ENCODE measurements around the gene ADCY4. TPM values are rescaled to one million over a fixed set of nuclear protein-coding genes. Genes with fewer than 3 reads are reported as not detected.
A peak's percentile ranks its signal among the peaks of the same experiment; 100 is the strongest.

Gene ADCY4
- total and polyA plus RNA-seq, 2 of the 13 experiments (the other 11 are each of a cell fraction or from before 2014, with no cell fraction given) = 0.03 TPM; not detected in 1

DNA sequence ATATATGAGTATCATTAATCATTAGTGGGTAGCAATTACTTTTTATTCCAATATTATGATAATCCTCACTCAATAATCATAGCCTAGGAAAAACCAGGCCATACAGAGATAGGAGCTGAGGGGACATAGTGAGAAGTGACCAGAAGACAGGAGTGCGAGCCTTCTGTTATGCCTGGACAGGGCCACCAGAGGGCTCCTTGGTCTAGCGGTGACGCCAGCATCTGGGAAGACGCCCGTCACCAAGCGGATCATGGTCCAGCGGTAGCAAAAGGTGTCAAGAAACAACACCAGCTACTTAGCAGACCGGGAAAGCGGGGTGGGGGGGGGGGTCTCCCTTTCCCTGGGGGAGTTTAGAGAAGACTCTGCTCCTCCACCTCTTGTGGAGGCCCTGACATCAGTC, 7.0 kb downstream of the ADCY4 start (continued):
- peak; percentile 48; the same call in 1 of the 2 replicates for TF ChIP-seq HOXA3 (CRISPR knock-in tag; IDR thresholded peaks at IDR 0.05)

DNA sequence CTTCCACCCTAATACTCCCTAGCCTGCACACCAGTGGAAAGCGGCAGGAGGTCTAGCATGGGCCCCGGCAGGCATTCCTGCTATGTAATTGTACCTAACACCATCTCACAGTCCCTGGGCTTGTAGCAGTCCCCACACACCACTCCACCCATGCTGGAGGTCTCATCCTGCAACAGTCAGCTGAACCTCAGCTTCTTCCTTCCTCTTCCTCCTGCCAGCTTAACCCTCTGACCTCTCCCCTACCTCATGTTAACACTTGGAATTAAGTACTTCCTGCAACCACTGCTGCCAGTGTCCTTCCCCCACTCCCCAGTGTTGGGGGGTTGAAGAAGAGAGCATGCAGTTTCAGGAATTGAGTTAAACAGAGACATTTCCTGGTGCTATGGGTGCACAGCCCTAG, 7.6 kb downstream of the ADCY4 start:
- 0 out of 2 replicates have a peak, but pooled peaks have one; percentile 55 for TF ChIP-seq ZNF737 (CRISPR knock-in tag; IDR thresholded peaks at IDR 0.05; ENCODE audit: borderline replicate concordance)
- TF ChIP-seq ZBTB8A (CRISPR knock-in tag; IDR thresholded peaks at IDR 0.05; ENCODE audit: borderline replicate concordance, low read depth) = no peak
- TF ChIP-seq, protein P1, sequence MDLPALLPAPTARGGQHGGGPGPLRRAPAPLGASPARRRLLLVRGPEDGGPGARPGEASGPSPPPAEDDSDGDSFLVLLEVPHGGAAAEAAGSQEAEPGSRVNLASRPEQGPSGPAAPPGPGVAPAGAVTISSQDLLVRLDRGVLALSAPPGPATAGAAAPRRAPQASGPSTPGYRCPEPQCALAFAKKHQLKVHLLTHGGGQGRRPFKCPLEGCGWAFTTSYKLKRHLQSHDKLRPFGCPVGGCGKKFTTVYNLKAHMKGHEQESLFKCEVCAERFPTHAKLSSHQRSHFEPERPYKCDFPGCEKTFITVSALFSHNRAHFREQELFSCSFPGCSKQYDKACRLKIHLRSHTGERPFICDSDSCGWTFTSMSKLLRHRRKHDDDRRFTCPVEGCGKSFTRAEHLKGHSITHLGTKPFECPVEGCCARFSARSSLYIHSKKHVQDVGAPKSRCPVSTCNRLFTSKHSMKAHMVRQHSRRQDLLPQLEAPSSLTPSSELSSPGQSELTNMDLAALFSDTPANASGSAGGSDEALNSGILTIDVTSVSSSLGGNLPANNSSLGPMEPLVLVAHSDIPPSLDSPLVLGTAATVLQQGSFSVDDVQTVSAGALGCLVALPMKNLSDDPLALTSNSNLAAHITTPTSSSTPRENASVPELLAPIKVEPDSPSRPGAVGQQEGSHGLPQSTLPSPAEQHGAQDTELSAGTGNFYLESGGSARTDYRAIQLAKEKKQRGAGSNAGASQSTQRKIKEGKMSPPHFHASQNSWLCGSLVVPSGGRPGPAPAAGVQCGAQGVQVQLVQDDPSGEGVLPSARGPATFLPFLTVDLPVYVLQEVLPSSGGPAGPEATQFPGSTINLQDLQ (CRISPR knock-in tag; IDR thresholded peaks at IDR 0.05) = 0 out of 2 replicates have a peak, but pooled peaks have one; percentile 42
- no peak for TF ChIP-seq IKZF4 (CRISPR knock-in tag; IDR thresholded peaks at IDR 0.05; ENCODE audit: borderline replicate concordance, low read depth, not compliant biosample characterization)
- TF ChIP-seq, protein P2, sequence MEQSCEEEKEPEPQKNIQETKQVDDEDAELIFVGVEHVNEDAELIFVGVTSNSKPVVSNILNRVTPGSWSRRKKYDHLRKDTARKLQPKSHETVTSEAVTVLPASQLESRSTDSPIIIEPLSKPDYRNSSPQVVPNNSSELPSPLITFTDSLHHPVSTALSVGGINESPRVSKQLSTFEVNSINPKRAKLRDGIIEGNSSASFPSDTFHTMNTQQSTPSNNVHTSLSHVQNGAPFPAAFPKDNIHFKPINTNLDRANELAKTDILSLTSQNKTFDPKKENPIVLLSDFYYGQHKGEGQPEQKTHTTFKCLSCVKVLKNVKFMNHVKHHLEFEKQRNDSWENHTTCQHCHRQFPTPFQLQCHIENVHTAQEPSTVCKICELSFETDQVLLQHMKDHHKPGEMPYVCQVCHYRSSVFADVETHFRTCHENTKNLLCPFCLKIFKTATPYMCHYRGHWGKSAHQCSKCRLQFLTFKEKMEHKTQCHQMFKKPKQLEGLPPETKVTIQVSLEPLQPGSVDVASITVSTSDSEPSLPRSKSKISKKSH (CRISPR knock-in tag; IDR thresholded peaks at IDR 0.05; ENCODE audit: borderline replicate concordance) = 0 out of 2 replicates have a peak, but pooled peaks have one; percentile 32
- TF ChIP-seq MYNN (CRISPR knock-in tag; IDR thresholded peaks at IDR 0.05; ENCODE audit: low read depth) = 0 out of 2 replicates have a peak, but pooled peaks have one; percentile 17
- 0 out of 2 replicates have a peak, but pooled peaks have one; percentile 9 for TF ChIP-seq NFIB (CRISPR knock-in tag; IDR thresholded peaks at IDR 0.05; ENCODE audit: borderline replicate concordance)
- peak; percentile 42; the same call in 1 of the 2 replicates for TF ChIP-seq MAFG (CRISPR knock-in tag; IDR thresholded peaks at IDR 0.05)
- BruUV-seq (replicated peaks) = no TSS peak
- POLR2A ChIA-PET = interaction anchor here (0.9 to 3.1 kb wide), 4 partner anchors 19 to 110 kb away, joined by 3 to 14 read pairs (median 8); partner anchors contain the start of genes CBLN3, CIDEB, KHNYN and TINF2
- H3K4me3 ChIP-seq (replicated peaks in 1 of 3; ENCODE audit: insufficient read depth in 1 of 3, low read depth in 2 of 3, low read length in 3 of 3) = no peak overlapping the region
- peaks cover 17% of the 10 kb centered on the region for H3K4me1 ChIP-seq (ENCODE audit: insufficient read depth, low read length)
- H3K27ac ChIP-seq (ENCODE audit: extremely low read length, insufficient read depth, low read length) = no peak overlapping the region
- no peak overlapping the region for H3K4me2 ChIP-seq (ENCODE audit: low read depth, low read length)
- no peak for DNase-seq (ENCODE audit: low spot score)
- in situ Hi-C loops (cut with HindIII; ENCODE audit: extremely low pct_ligation_motif_present, low pct_unique_long_range_greater_than_20kb) (no loop called here), intact Hi-C loops (cut with micrococcal nuclease; ENCODE audit: unreplicated experiment) (no loop called here)
- no peak for ATAC-seq
- no peaks in the 10 kb centered on the region for H3K9me3 ChIP-seq (ENCODE audit: low read length)
- peaks cover 27 to 81% of the 10 kb centered on the region in 2 experiments for H3K27me3 ChIP-seq (ENCODE audit: control insufficient read depth in 1 of 2, insufficient read depth in 2 of 2, low read length in 2 of 2)
- H3K36me3 ChIP-seq (replicated peaks in 1 of 2; ENCODE audit: control insufficient read depth in 1 of 2, insufficient read depth in 2 of 2, low read length in 2 of 2) = no peaks in the 10 kb centered on the region
- FAIRE-seq = no peak
- no peak overlapping the region for H3K9ac ChIP-seq (ENCODE audit: insufficient read depth, low read depth, low read length)
- CTCF ChIA-PET (ENCODE audit: low intra/inter-chr PET ratio, low total read pairs) = interaction anchor here (10.2 kb wide), 1 partner anchor 107 kb away, joined by 235 read pairs; the partner anchor contains the start of genes CBLN3 and KHNYN
- no peaks in the 10 kb centered on the region for H4K20me1 ChIP-seq (ENCODE audit: insufficient read depth, low read length)
- H2AFZ ChIP-seq (ENCODE audit: low read length) = no peak overlapping the region
- H3K79me2 ChIP-seq (ENCODE audit: insufficient read depth, low read length) = no peaks in the 10 kb centered on the region
- WGBS (ENCODE audit: low lambda C conversion rate) = 60% methylated on average over 2 of the region's 2 CpGs

All from HepG2 (cell line).